IPS-NIHi11 (cell line): ENCODE measurements around the gene TELO2.

Experiments used
- DNase-seq: peaks from one replicate; pipeline ENCODE4 v3.0.0; 2012; ENCODE audit warnings: mixed read lengths, low spot score

Gene TELO2

GRCh38 chr16:1537138-1537577, 44.0 kb downstream of the TELO2 start:
- no peak for DNase-seq

GRCh38 chr16:1537763-1538289, 44.7 kb downstream of the TELO2 start:
- DNase-seq: no peak

GRCh38 chr16:1538804-1539520, 45.8 kb downstream of the TELO2 start:
- DNase-seq: peak; percentile 67

- no peak for DNase-seq
Measured at GRCh38 chr16:1539720-1540555, 46.8 kb downstream of the TELO2 start.

- no peak for DNase-seq
Measured at GRCh38 chr16:1540556-1540855, 47.3 kb downstream of the TELO2 start.

GRCh38 chr16:1541293-1542165, 48.4 kb downstream of the TELO2 start:
- DNase-seq: no peak

GRCh38 chr16:1542166-1542500, 49.0 kb downstream of the TELO2 start:
- no peak for DNase-seq

- DNase-seq: no peak
Measured at GRCh38 chr16:1542533-1542932, 49.4 kb downstream of the TELO2 start.

- peak; percentile 80 for DNase-seq
Measured at GRCh38 chr16:1543085-1543896, 50.1 kb downstream of the TELO2 start.

- no peak for DNase-seq
Measured at GRCh38 chr16:1545044-1546040, 52.2 kb downstream of the TELO2 start.

GRCh38 chr16:1546430-1546829, 53.3 kb downstream of the TELO2 start:
- DNase-seq: no peak

GRCh38 chr16:1548233-1548632, 55.1 kb downstream of the TELO2 start:
- DNase-seq: no peak

- no peak for DNase-seq
Measured at GRCh38 chr16:1548727-1549126, 55.6 kb downstream of the TELO2 start.

- DNase-seq: no peak
Measured at GRCh38 chr16:1550069-1550468, 56.9 kb downstream of the TELO2 start.

GRCh38 chr16:1550696-1551095, 57.5 kb downstream of the TELO2 start:
- DNase-seq: no peak

- DNase-seq: no peak
Measured at GRCh38 chr16:1551166-1551565, 58.0 kb downstream of the TELO2 start.

GRCh38 chr16:1552129-1552528, 59.0 kb downstream of the TELO2 start:
- no peak for DNase-seq

GRCh38 chr16:1553946-1554825, 61.0 kb downstream of the TELO2 start:
- DNase-seq: no peak

GRCh38 chr16:1554826-1555445, 61.8 kb downstream of the TELO2 start:
- DNase-seq: no peak
